GM19035 (cell line): ENCODE data around the gene ERC2.
A peak's percentile ranks its signal among the peaks of the same experiment; 100 is the strongest.

ENCODE experiments used
- ATAC-seq: cut with Tn5 transposase; IDR thresholded peaks from one replicate; pipeline ENCODE4 v1.9.1; 2021; ENCODE audit not compliant: unreplicated experiment

ERC2 gene

GRCh38 chr3:55488398-55489055 is 979.7 kb downstream of the ERC2 start:
- no peak for ATAC-seq

DNA sequence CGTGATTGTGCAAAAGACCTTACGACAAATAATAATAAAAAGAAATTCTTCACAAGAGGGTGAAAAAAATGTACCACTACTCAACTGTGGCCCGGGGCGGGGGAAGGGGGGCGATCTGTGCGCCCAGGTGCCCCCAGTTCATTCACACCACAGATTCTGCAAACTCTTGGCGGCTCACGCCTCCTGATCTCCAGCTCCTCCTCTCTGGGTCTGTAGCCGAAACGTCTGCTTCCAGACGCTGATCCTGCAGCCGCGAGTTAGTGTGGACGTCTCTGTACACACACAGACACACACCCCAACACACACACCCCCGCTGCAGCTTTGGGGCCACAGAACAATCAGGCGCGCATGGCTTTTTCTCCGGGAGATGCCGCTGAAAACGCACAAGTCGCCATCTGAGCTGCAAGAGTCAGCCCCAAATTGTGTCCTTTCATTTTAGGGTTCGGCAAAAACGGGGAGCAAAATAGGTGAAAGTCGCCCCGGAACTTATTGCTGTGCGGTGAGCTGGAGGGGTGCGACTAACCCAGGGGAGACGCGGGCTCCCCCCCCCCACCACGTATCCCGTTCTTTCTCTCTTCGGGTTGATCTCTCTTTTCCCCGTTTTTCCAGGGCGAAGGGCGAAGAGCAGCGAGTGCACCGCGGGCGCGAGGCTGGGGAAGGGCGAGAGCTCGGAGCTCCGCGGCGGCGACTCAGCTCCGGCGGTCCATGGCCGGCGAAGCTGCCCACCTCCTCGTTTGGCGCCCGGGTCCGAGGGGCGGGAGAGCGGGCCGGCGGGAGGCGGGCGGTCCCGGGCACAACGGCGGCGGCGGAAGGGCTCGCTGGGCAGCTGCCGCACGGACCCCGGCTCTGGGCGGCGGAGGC is 980.7 kb downstream of the ERC2 start:
- no peak for ATAC-seq

DNA sequence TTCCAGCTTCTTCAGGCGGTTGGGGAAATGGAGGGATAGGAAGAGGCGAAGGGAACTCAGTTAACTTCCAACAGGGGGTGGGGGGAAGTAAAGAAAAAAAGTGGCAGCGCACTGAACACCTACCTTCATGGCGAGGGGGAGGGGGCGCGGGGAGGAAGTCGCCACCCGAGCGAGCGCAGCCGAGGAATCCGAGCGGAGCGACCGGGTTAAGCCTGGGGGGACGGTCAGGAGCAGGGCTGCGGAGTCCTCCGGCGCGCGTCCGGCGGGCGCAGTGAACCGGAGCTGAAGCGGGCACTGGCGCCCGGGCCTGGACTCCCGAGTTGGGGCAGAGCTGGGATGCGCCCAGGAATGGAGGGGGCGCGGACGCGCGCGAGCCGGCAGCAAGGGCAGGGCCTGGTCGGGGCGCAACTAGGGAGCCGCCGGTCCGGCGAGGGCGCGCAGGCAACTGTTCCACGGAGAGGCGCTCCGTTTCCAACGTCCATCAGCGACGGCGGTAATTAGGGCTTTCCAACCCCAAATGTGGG is 981.3 kb downstream of the ERC2 start, which contains the start of gene WNT5A:
WNT5A (minus strand) TSS at position 450 of the 524 bp plus-strand sequence; CDS start at position 129, 321 bp downstream.
- ATAC-seq, result no peak

DNA sequence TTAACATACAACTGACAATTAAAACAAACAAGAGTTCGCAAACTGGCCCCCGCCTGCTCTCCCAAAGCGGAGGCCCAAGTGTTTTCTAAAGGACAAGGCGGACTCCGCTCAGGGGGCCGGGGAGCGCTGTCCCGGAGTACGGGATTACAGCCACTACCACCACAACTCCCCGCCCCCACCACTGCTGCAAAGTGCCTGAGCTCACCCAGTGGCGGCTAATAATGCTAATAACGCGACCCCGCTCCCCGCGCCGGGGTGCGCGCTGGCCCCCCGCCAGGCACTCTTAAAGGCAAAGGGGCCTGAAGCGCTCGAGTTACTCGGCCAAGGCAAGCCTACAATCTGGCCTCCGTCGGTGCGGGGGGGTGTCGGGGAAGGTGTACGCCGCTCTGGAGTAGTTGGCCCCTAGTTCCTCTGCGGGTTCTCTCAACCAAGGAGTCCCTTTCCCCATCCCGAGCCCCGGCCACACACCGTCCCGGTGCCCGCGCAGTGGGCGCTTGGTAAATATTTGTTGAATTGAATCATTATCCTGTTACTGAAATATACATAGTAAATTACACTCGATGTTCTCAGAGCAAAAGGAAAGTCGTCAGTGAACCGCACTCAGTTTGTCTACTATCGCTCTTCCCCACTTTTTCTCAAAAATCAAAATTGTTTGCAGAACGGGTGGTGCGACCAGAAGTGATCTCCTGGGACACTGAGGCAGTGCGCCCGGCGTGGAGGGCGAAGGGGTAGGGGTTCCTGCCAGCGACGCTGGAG is 982.0 kb downstream of the ERC2 start:
- no peak for ATAC-seq

DNA sequence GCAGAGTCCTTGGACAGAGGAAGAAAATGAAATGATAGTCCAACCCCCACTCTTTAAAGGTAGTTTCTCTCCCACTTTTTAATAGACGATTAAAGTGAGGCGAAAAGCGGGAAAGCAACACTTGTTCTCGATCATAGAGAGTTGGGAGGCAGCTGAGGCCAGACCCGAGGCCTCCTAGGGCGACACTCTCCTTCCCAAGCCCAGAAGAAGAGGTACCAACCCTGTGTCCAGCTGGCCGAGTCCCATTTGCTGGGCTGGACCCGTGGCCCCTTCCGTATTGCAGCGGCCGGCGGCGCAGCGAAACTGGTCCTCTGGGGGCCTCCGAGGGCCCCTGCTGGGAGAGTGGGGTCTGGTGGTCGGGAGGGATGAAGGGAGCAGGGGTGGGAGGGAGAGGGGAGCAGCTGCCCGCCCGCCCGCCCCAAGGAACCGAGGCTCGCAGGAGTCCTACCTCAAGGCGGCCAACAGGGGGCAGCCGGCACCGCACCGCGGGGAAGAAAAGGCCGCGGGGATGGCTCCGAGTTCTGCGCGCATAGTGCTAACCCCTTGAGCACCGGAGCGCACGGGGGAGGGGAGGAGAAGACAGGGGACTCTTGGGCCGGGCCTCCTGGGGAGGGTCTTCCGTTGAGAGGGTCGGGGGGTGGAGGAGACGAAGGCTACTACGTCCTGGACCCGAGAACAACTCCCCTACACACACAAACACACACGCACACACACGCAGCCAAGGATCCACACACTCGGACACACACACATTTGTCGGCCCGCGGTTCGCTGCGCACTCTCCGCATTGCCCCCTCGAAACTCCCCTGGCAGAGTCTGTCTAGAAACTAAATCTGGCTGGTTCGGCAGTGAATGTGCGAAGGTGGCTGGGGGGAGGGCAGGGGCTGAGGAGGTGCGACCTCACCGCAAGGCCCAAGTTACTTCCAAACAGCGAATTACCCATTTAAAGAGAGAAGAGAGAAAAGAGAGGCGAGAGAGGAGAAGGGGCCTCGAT is 983.2 kb downstream of the ERC2 start:
- ATAC-seq, result peak; percentile 71

GRCh38 chr3:55484191-55484689 is 984.0 kb downstream of the ERC2 start:
- ATAC-seq, result no peak

DNA sequence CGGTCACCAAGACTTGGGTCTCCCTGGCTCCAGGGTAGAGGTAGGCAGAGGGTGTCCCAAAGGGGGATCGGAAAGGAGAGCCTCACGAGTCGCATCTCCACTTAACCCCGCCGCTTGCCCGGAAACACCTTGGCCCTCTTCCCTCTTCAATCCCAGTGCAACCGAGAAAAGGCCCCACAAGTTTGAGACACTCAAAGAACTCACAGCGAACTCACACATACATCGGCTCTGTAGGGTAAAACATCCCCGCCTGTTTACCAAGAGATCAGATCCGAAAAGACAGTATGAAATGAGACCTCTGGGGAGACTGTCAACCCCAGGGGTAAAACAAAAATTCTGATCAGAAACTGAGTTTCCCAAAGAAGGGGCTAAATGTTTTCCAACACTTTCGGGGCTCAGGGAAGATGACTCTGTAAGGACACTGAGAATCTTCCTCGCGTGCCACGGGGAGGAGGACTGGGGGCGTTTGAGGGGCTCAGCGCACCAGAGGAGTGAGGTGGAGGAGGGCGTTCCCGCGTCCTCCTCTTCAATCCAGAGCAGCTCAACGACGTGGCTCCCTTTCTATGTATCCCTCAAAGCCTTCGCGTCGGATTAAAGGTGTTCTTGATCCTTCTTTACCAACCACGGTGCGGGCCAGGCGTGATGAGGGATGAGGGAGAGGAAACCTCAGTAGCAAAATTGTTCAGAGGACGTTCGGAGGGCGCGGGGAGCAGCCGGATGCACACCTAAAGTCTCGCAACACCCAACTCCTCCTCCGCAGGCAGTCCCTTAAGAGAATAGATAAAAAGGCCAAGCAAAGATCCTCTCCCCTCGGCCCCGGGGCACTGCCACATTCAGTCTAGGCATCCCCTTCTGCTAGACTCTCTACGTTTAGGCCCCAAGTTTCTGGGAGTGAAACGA is 984.8 kb downstream of the ERC2 start:
- no peak for ATAC-seq

GRCh38 chr3:55482496-55483195 is 985.6 kb downstream of the ERC2 start:
- no peak for ATAC-seq

- ATAC-seq, result no peak
Measured at GRCh38 chr3:55481744-55482495, 986.3 kb downstream of the ERC2 start.

GRCh38 chr3:55480911-55481743 is 987.1 kb downstream of the ERC2 start:
- no peak for ATAC-seq

- no peak for ATAC-seq
Measured at GRCh38 chr3:55477306-55478303, 990.7 kb downstream of the ERC2 start.

GRCh38 chr3:55476515-55476914 is 991.8 kb downstream of the ERC2 start:
- ATAC-seq, result no peak

DNA sequence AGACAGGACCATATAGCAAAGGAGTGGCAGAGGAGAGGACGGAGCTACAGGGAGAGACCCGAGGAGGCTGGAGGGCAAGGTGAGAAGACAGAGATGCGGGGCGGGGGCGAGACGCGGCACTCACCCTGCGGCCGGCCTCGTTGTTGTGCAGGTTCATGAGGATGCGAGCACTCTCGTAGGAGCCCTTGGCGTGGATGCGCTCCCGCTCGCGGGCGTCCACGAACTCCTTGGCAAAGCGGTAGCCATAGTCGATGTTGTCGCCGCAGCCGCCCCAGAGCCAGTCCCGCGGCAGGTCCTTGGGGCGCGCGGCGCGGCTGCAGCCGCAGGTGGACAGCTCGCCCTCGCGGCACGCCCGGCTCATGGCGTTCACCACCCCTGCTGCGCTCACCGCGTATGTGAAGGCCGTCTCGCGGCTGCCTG is 994.0 kb downstream of the ERC2 start:
- no peak for ATAC-seq

DNA sequence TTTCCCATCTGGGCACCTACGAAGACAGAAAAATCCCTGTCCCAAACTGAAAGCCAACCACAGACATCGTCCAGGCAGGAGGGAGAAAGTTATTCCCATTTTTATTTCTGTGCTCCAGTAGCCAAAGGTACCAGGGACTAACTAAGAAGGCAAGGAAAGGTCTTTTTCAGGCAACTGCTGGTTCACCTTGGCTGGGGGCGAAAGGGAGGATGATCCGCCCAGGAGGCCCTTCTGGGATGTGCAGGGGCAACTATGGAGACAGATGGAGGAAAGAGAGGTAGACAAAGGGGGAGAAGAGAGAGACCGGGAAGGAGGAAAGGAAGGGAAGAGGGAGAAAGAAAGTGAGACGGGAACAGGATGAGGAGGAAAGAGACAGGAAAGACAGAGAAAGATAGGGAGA is 994.5 kb downstream of the ERC2 start:
- ATAC-seq, result no peak

DNA sequence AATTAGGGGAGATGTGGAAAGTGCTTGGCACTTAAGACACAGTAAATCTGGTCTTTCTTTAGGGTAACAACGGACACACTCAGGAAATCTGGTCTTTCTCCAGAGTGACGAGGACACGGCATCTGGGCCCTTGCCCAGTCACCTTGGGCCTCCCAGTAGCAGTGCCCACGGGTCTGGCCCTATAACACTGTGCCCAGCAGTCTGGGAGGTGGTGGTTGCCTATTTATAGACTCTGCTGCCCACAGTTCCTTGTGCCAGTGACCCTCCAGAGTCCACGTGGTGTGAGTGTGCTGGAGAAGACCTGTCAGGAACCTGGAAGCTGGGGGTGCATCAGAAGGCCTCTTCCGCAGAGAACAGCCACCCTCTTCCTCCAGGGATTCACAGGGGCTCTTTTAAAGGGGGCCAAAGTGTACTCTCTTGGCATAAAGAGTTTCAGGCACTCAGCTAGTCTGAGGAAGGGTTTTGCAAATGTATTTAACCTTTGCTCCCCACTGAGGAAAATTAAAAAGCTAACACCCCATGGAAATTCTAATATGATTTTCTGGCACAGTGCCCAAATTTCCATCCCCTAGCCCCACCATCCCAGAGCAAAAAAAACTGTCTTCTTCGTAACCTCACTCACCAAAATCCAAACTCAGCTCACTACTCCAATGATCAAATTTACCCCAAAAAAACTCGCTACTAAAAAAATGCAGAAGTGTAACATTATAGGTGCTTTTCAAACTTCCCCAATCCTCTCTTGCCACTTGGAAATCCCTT is 996.6 kb downstream of the ERC2 start:
- no peak for ATAC-seq
